ENCODE data around the gene RAD51AP2.

DNA sequence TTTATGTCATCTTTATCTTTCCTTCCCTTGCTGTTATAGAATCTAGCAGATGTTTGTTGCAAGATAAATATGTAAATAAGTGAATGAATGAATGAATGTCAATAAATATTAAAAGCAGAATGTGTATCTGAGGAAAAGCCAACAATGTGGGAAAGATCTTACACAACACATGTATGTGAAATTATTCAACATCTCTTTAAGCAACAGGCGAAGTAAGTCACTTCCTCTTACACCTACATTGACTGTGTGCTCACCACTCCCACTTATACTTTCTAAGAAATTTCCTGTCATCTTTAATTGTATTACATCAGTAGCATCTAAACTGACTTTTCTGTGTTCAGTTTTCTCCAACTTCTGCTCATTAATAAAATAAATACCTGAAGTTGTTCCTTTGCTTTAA, 43.0 kb downstream of the RAD51AP2 start:
- TF ChIP-seq, protein P1, sequence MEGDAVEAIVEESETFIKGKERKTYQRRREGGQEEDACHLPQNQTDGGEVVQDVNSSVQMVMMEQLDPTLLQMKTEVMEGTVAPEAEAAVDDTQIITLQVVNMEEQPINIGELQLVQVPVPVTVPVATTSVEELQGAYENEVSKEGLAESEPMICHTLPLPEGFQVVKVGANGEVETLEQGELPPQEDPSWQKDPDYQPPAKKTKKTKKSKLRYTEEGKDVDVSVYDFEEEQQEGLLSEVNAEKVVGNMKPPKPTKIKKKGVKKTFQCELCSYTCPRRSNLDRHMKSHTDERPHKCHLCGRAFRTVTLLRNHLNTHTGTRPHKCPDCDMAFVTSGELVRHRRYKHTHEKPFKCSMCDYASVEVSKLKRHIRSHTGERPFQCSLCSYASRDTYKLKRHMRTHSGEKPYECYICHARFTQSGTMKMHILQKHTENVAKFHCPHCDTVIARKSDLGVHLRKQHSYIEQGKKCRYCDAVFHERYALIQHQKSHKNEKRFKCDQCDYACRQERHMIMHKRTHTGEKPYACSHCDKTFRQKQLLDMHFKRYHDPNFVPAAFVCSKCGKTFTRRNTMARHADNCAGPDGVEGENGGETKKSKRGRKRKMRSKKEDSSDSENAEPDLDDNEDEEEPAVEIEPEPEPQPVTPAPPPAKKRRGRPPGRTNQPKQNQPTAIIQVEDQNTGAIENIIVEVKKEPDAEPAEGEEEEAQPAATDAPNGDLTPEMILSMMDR (IDR thresholded peaks at IDR 0.05), result no peak
- no peak for TF ChIP-seq POLR2A (IDR thresholded peaks at IDR 0.05)

All from esophagus squamous epithelium (tissue), 4 donors.